A549 (cell line): ENCODE data around the gene DUSP2.

ENCODE experiments used
- BHLHE40 ChIP-seq: IDR thresholded peaks from 2 replicates; pipeline ENCODE4 v1.6.1; 2012; ENCODE audit warnings: low read depth, low read length, inconsistent platforms
- CTCF ChIP-seq: fragments of >200 bp; sonication (Bioruptor Twin); formaldehyde crosslinking; IDR thresholded peaks from 3 replicates; pipeline ENCODE4 v1.5.1; 2016
- EP300 ChIP-seq, 2 experiments: fragments of >200 bp; sonication (Bioruptor Twin); formaldehyde crosslinking; IDR thresholded peaks; 2 replicates in 1 of 2; 3 replicates in 1 of 2; pipeline ENCODE4 v1.6.1; 2016 to 2017
- POLR2A ChIP-seq: IDR thresholded peaks from 2 replicates; pipeline ENCODE4 v1.6.1; 2012; ENCODE audit warnings: mild to moderate bottlenecking, low read length

- TF ChIP-seq CTCF = no peak
- TF ChIP-seq BHLHE40 = no peak
- TF ChIP-seq EP300 (IDR thresholded peaks at IDR 0.05) = no peak
- no peak for TF ChIP-seq POLR2A
These were observed 22.3 kb upstream of the DUSP2 start for GRCh38 chr2:96167407-96168013.
